Femur (tissue), 1 donor: ENCODE results near the gene CARD19.
"Not testable (repeated sequence)": the region's sequence is repeated elsewhere in the genome, so short reads cannot be mapped to it uniquely, and the experiment has no call there.

Source experiments
- DNase-seq: peaks from one replicate; pipeline ENCODE4 v3.0.0-alpha.2; 2017

CARD19 gene

DNA sequence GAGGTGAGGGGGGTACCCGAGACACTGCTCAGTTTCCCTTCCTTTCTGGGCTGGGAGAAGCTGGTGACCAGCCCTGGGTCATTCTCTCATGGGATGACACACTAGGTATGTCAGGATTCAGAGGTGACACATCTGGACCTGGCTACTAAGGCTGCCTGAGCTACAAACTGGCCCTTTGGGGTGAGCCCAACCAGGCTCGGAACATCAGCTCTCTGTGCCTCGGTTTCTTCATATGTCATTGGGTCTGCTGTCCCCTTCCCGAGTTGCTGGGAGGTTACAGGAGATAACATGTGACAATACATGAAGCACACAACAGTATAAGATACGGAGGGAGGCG is 11.8 kb downstream of the CARD19 start:
- DNase-seq, result no peak

DNA sequence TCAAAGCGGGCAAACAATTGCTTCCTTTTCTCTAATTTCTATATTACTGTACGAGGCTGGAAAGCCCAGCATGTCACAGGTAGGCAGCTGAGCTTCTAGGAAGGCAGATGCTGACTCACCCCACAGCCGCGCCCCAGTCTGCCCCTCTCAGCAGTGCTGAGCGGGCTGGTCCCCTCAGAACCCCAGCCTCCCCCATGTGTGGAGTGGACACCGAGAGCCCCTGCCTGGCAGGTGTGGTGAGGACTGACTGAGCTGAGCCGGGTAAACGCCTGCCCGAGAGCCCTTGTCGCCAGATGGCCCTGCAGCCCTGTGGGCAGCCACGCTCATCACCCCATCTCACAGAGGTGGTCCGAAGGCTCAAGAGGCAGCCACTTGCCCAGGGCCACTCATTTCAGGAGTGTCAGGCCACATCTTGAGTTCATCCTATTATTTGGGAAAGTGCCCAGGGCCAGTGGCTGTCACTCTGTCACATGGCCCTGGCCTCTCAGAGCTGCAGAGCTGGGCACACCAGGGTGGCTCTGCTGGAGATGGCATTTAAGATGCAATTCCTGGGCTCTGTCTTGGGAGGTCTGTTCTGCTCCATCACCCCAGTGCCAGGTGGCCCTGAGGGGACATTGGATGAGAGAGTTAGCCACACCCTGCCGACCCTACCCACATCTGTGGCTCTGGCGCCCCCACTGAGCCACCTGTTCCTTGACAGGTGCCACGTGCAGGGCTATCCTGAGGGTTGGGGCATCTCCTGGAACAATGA is 12.4 kb downstream of the CARD19 start:
- peak; percentile 17 for DNase-seq

DNA sequence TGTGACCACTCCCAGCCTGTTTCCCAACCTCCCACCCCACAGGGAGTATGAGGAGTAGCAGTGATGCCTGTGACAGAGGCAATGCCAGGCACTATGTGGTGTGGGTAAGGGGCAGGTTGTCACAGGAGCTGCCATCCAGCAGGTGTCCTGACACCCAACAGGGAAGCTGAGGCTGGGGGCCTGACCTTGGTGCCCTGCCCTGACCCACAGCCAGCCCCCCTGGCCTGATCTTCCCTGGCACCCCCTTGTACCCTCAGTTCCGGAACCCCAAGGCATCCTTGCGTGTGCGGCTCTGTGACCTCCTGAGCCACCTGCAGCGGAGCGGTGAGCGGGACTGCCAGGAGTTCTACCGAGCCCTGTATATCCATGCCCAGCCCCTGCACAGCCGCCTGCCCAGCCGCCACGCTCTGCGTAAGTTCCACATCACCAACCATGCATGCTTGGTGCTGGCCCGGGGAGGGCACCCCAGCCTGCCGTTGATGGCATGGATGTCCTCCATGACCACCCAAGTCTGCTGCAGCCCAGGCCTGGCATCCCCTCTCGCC is 14.4 kb downstream of the CARD19 start:
- DNase-seq, result no peak

DNA sequence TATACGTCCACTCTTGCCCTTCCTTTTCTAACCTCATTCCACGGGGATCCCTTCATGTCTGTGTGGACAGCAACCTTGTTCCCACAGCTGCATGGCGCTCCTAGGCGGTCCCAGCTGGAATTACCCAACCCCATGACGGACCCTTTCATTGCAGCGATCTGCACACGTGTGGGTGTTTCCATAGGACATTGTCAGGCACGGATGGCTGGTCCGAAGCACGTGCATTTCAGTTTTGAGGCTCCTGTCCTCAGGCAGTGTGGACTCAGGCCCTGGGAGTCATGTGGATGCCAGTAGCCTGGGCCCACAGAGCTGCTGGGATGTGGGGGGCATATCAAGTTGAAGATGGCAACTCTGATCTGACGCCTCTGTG is 15.0 kb downstream of the CARD19 start:
- DNase-seq, result no peak

DNA sequence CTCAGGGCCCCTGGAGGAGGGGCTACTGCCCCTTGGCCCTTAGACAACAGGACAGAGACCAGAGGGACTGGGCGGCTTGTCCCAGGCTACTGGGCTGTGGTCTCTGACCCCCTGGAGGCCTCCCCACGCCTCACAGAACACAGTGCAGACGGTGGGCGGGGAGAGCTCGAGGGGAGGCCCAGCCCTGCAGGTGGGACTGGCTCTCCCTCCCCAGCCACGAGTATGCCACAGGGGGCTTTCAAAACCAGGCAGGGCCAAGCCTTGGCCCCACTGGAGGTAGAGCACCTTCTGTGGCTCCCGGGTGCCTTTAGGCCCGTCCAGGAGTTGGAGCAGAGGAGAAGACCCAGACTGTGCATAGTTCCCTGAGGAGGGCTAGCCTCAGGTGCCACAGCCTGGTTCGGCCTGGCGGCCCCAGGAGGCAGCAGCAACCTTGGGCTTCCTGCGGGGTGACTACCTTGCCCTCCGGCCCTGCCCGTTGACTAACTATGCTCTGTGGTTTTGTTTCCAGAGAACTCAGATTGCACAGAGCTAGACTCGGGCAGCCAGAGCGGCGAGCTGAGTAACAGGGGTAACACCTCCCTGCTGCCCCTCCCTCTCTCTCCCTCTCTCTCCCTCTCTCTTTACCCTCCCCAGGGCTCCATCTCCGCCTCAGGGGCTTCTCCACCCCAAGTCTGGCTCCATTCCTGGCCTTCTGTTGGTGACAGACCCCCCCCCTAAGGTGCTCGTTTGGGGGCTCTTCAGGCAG is 15.5 kb downstream of the CARD19 start:
- peak; percentile 33 for DNase-seq

DNA sequence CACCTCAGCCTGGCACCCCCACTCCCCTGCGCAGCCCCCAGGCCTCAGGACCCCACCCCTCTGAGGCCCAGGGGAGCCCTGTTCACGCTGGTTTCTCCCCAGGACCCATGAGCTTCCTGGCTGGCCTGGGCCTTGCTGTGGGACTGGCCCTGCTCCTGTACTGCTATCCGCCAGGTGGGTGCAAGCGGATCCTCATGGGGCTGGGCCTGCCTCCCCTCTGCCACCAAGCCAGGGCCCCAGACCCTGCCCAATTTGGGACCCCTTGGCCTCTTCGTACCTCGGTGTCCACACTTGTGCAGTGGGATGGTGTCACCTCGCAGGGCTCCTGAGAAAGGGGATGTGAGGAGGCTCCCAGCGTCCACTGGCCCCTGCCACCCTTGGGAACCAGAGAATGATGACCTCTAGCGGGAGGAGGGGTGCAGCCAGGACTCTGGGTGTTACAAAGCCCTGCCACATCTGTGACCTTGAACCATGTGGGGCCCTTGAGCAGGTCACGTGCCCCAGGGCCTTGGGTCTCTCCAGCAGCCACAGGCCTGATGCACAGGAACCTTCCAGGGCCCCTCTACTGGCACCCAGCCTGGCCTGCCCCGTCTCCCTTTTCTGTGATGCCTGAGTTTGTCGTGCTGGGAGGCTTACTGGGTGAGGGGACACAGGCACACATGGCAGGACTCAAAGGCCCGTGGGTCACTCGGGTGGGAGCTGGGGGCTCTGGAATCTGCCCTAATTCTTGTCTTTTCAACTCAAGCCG is 16.3 kb downstream of the CARD19 start:
- peak; percentile 20 for DNase-seq

DNA sequence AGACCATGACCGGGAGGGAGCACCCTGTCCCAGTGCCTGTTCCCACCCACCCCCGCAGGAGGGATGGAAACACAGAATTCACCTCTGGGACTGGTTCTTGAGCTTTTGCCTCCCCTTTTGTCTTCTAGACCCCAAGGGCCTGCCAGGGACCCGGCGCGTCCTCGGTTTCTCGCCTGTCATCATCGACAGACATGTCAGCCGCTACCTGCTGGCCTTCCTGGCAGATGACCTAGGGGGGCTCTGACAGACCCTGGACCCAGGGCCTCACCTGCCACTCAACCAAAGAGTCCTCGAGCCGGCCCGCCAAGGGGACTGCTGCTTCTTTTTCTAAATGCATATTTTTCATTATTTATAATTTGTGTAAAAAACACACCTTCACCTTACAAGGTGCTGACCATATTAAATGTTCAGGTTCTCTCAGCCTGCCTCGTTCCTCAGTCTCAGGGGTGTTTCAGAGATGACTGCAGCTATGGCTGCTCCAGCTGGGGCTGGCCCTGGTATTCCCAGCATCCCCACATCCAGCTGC is 16.9 kb downstream of the CARD19 start:
- peak; percentile 18 for DNase-seq

DNA sequence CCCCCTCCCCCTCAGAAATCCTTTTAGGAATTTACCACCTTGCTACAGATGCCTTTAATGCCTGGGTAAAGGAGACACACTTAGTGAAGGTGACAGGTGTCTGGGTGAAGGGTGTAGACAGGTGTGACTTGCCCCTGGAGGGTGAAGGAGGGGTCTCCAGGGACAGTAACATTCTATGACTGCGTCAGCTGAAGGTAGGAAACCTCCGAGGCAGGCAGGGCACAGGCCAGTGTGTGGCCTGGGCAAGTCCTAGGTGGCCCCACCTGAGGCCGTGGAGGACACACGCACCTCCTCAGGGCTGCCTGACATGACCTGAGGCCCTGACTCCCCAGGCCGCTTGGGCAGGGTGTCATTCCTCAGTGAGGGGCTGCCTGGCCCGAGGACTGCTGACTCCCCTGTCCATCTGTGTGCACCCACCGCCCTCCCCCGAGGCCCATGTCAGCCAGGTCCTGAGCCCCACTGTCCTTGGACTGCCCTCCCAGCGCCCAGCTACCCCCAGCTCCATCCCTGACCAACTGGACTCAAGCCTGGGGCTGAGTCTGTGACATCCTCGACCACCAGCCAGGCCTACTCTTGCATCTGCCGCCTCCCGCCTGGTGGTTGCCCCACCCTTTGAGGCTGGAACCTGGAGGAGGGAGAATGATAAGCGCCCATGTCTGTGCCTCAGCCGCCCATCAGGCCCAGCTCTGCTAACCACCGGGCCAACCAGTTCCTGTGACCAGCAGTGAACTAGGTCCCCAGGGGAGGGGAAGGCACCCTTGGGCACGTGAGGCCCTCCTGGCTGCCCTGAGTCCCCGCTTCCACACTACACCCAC is 18.4 kb downstream of the CARD19 start:
- peak; percentile 23 for DNase-seq

DNA sequence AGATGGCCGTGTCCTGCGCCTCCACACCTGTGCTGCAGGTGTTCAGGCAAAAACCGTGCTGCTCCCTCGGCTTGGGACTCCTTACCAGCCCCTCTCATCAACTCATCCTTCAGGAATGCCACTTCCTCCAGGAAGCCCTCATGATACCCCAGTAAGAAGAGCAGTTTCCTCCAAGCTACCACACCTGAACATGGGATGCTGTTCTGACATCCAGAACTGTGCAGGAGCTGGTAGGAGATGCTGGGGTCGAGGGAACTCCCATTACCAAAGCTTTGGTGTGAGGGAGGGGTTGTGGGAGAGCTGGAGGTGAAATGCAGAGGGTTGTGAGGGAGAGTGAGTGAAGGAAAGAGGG is 18.9 kb downstream of the CARD19 start:
- DNase-seq, result no peak

DNA sequence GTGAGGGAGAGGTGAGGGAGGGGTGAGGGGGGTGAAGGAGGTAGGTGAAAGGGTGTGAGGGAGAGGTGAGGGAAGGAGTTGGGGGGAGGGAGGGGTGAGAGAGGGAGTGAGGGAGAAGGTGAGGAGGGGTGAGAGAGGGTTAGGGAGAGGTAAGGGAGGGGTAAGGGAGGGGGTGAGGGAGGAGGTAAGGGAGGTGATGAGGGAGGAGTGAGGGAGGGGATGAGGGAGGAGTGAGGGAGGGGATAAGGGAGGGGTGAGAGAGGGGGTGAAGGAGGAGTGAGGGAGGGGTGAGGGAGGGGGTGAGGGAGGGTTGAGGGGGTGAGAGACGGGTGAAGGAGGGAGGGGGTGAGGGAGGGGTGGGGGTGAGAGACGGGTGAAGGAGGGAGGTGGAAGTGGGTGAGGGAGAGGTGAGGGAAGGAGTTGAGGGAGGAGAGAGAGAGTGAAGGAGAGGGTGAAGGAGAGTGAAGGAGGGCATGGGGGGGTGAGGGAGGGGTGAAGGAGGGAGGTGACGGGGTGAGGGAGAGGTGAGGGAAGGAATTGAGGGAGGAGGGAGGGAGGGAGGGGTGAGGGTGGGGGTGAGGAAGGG is 19.6 kb downstream of the CARD19 start:
- DNase-seq, result no peak

DNA sequence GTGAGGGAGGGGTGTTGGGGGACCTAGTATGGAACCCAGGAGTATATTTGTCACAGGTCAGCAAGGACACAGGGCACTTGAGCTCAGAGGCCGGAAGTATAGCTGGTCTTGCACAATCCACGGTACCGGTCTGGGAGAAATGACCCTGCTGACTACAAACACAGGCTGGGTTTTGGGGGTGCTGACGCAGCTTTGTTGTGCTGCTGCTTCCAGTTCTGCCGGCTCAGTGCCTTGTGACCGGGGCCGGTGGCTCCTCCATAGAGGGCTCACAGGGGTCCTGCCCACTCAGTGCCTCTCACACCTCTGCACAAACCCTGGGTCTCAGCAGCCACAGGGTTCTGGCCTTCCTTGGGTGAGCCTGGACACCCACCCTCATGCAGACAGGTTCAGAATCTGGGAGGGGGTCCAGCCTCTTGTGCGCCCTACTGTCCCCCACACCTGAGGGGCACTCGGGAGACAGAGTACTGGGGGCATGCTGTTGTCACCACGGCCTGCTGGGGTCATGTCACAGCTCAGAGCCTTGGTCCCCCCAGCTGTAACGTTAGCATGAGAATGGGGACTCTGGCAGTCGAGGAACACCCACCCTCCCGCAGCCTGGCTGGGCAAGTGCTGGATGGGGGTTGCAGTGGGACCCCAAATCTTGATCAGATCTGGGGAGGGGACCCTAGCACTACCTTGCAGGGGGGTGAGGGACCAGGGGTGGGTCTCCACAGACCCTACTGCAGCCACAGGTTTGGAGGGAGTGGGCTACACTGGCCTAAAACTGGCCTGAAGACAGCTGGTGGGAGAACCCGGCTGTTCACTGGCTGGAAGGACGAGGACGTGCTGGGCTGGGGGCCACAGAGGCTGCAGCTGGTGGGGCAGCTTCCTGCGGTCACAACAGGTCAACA is 20.3 kb downstream of the CARD19 start:
- peak; percentile 69 for DNase-seq

DNA sequence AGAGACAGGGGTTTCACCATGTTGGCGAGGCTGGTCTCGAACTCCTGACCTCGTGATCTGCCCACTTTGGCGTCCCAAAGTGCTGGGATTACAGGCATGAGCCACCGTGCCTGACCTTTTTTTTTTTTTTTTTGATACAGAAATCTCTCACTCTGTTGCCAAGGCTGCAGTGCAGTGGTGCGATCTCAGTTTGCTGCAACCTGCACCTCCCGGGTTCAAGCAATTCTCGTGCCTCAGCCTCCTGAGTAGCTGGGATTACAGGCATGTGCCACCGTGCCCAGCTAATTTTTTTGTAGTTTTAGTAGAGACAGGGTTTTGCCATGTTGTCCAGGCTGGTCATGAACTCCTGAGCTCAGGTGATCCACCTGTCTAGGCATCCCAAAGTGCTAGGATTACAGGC is 21.5 kb downstream of the CARD19 start:
- not testable (repeated sequence) for DNase-seq

DNA sequence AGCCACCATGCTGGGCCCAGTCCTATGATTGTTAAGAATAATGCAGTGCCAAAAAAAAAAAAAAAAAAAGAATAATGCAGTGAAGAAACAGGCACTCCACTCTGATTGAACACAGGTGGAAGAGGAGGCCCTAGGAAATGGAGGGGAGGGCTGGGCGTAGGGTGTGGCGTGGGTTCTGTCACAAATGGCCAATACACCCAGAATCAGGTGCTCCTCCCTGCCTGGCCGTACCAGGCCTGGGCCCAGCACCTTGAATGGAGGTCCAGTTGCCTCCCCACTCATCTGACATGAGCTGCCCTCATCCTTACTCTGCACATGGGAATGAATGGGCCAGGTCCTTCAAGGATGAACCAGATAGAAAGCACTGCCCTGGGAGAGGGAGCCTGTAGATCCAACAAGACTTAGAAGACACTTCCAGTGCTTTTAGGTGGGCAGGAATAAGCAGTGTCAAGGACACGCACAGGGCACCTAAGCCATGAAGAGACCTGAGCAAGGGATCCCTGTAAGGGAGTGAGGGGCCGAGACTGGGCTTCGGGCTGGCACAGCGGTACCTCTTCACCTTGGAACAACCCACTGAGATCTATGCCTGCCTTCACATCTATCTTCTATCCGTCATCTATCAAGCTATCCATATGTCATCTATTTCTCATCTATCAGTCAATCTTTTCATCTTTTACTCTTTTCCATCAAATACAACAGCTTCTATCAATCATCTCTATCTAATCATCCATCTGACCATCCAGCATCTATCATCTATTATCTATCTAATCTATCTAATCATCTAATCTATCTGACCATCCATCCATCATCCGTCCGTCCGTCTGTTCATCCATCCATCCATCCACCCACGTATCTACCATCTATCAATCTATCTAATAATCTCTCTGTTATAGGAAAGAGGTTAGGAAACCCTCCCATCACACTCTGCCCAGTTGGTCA is 22.2 kb downstream of the CARD19 start:
- DNase-seq, result no peak

DNA sequence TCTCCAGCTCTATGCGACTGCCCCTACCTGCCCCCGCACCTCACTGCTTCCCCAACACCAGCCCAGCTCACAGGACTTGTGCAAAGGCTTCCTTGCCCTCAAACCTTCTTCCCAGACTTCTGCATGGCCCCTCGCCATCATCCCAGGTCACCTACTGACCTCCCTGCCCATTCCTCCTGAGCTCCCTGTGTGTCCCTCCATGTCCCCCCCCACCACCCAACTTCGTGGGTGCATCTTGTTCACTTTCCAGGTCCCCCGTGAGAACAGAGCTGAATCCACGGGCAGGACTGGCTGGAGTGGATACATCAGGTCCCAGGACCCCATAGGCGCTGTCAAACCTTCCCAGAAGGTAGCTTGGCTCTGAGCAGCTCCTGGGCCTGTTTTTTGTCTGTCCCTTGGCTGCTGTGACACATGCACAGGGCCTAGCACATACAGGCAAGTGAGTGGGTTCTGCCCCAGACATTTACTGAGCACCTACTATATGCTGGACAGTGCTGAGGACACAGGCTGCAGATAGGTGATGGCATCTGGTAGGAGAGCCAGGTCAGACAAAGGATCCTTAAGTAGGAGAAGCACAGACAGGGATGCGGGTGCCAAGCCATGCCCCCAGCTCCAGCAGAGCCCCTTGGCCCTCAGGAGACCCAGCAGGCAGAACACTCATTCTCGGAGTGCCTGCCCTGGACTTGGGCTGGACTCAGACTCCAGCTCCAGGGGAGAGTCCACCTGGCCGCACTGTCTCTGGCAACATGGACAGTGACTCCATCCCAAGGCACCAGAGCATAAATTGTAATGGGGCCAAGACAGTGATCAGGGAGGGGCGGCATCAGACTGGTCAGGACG is 23.1 kb downstream of the CARD19 start:
- DNase-seq, result peak; percentile 18

DNA sequence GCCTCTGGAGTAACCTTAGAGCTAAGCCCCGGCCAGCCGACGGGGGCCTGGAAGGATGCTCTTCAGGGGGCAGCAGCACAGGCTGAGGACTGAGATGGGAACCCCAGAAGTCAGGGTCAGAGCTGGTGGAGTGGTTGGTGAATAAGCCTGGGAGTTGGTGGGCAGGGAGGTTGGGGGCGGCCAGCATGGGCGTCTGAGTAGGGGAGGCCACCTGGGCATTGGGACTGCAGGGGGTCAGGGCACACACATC is 23.6 kb downstream of the CARD19 start:
- DNase-seq, result no peak

DNA sequence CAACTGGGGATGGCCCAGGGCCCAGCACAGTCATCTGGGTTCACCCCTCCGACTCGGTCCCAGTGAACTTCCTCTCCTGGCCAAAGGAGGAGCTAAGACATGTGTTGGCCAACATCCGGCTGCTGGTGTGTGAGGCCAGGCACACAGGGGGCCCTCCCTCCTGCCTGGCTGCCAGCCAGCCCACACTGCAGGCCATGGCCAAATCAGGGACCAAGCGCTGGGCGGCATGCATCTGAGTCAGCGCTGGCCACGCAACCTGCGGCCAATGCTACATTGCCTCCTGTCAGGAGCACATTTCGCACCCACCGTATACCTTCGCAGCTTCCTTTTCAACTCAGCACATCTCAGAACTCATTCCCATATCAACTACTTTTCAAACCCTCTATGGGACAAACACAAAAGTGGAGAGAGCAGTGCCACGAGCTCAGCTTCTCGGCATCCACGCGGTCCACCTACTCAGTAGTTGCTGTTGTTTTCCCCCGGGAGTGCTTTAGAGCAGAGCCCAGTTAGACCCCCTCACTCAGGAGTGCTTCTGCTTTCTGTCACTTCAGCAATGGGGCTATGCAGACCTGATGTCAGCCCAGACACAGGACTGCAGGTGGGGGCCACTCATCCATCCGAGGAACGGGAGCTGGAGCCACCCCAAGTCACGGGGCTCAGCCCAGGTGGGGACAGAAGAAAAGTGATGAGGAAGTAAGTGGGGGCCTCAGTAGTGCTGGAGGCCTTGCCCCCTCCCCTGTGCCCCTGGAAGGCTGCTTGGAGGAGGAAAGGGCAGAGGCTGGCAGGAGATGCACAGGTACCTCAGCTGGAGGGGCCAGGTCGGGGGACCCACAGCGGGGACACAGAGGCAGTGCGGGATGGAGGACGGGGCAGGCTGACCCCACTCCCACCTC is 24.2 kb downstream of the CARD19 start:
- DNase-seq, result peak; percentile 89

DNA sequence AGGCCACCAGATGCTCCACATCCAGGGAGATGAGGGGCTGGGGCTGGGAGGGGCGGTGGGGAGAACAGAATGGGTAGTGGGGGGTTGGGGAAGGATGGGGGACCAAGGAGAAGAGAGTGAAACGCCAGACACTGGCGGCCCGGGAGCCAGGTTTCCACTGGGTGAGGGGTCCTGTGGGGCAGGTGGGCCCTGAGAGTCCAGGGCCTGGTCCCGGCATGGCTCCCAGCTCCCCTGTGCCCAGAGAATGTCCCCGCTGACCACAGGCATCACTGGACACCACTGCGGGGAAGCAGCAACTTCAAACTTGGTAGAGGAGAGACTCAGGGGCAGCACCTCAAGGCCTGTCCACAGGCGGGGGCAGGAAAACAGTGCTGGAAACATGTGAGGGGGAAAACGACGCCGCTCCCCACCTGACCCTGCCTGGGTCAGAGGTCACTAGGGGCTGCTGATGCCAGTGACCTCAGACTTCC is 24.9 kb downstream of the CARD19 start:
- DNase-seq, result peak; percentile 20
